ENCODE results near the gene LAMB4.

Gene LAMB4

DNA sequence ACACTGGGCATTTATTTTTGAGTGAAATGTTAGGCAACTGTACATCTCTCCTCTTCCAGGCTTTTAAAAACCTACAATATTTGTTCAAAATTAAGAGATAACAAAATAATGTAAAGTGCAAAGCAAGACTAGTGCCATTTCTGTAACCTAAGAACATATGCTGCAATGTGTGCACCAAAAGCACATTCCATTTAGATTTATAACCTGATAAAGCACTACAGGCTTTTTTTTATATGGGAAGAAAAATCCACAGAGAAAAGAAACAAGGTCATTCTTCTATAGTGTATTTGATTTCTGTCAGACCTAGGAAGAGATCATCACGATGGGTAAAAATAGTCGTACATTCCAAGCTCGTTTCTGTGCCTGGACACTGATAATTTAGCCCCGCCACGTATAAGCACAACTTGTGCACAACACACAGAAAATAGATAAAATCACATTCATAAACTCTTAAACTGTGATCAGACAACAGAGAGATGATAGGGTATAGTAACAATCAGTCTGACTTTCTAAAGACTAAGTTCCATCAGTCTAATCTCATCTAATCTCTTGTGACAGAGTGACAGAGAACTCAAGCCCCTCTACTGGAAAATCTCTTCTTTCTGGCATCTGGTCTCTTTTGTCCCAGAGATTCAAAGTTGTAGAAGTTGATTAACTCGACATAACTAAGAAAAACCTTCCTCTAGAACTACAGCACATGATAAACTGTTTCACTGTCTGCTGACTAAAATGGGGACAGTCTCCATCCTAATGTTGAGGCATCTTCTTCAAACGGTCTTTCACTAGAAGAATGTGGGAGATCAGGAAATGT, 133.9 kb downstream of the LAMB4 start:
- TF ChIP-seq ZNF274 (IDR thresholded peaks at IDR 0.05; ENCODE audit: low read depth, low read length) = no peak
- H3K4me3 ChIP-seq (ENCODE audit: low read length) = no peak overlapping the region

DNA sequence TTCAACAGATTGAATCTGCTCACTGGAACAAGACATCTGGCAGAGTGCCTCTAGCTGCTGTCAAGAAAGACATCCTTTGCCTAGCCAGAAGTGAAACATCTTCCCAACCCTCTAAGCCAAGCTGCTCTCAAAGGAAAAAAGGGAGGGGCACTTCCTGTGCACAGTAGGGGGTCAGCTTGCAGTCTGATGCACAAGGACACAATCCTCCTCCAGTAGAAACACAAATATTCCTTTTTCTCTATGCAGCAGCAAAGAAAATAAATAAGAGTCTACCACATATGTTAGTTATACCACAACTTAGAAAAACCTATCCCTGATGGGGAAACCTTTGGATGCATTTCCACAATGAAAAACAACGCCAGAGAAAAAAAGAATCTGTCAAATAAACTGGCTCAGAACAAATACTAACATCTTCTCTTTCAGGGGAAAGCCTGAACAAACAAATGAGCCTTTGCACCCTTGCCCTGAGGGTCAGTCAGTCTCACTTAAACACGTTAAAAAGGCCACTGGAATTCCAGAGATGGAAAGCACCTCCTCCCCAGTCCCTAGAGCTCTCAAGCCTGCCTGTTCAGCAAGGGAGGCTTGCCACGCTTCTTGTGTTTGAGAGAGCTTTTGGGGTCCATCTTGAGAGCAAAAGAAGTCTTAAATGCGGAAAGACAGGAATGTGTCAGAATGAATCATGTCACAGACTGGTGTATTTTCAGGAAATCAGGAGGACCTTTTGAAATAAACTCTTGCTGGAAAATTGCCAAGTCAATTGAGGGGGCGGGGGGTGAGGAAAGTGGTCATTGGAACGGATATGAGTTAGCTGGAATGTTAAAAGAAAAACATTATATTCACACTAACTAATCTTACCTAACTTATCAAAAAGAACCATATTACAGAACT, 134.7 kb downstream of the LAMB4 start:
- TF ChIP-seq ZNF274 (IDR thresholded peaks at IDR 0.05; ENCODE audit: low read depth, low read length) = no peak
- H3K4me3 ChIP-seq (ENCODE audit: low read length) = no peak overlapping the region

- no peak for TF ChIP-seq ZNF274 (IDR thresholded peaks at IDR 0.05; ENCODE audit: low read depth, low read length)
Measured at GRCh38 chr7:107994421-107995030, 135.6 kb downstream of the LAMB4 start.

DNA sequence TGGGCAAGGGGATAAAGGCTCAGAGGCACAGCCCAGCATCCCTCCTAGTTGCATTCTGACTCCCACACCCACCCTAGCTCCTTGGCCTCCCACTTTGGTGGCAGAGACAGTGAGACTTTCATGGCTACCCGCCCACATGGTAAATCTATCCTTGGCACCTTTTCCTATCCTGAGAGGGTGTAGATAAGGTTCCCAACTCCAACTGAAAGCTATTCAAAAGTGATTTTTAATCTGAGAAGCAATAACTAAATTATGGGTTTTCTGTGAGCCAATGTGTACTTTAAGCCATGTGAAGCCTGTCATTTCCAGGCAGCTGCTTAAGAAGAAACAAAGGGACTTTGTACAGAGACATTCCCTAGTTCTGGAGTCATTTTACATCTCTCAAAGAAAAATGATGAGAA, 136.3 kb downstream of the LAMB4 start:
- no peak for TF ChIP-seq ZNF274 (IDR thresholded peaks at IDR 0.05; ENCODE audit: low read depth, low read length)
- H3K4me3 ChIP-seq (ENCODE audit: low read length) = no peak overlapping the region

More at GRCh38 chr7:107994421-107995030, 135.6 kb downstream of the LAMB4 start:
- H3K4me3 ChIP-seq (ENCODE audit: low read length) = no peak overlapping the region

DNA sequence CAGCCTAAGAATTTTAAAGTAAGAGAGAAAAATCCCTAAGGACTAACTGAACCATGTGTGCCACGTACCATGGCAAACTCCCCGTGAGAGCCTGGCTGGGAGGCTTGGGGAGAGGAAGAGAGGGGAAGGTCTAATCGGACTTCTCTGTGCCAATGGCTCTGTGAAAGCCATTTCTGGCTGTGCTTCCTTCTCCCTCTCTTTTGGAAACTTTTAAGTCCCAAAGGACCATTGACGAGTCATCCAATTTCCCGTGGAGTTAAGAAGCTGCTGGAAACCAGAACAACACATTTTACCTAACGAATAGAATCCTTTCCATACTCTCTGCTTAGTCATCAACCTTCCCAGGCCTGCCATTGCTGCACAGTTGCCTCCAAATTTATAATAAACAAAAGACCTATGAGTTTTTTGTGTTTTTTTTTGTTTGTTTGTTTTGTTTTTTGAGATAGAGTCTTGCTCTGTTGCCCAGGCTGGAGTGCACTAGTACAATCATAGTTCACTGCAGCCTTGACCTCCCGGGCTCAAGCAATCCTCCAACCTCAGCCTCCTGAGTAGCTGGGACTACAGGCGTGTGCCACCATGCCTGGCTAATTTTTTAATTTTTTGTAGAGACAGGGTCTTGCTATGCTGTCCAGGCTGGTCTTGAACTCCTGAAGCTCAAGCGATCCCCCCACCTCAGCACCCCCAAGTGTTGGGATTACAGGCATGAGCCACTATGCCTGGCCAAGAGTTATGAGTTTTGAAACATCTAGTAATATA, 140.4 kb downstream of the LAMB4 start:
- no peak overlapping the region for H3K4me3 ChIP-seq (ENCODE audit: low read length)
- TF ChIP-seq ZNF274 (IDR thresholded peaks at IDR 0.05; ENCODE audit: low read depth, low read length) = no peak

DNA sequence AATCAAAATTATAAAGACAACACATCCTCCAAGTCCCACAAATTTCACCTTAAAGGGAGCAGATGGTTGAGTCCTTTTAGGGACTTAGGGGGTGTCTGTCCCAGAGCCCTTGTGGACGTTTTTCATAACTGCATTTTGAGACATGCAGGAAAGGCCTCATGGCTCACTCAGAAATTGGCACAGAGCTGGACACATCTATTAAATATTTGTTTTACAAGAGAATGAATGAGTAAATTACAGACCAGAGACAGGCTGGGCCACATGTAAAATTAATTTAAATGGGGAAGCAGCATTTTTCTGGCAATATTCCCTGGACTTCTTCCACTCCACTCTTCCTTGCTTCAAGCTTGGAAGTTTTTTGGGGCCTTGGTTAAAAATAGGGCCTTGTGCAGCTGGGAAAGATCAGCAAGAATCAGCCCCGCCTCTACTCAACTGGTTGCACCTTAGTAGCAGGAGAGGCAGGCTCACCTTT, 147.2 kb downstream of the LAMB4 start:
- no peak for TF ChIP-seq ZNF274 (IDR thresholded peaks at IDR 0.05; ENCODE audit: low read depth, low read length)

DNA sequence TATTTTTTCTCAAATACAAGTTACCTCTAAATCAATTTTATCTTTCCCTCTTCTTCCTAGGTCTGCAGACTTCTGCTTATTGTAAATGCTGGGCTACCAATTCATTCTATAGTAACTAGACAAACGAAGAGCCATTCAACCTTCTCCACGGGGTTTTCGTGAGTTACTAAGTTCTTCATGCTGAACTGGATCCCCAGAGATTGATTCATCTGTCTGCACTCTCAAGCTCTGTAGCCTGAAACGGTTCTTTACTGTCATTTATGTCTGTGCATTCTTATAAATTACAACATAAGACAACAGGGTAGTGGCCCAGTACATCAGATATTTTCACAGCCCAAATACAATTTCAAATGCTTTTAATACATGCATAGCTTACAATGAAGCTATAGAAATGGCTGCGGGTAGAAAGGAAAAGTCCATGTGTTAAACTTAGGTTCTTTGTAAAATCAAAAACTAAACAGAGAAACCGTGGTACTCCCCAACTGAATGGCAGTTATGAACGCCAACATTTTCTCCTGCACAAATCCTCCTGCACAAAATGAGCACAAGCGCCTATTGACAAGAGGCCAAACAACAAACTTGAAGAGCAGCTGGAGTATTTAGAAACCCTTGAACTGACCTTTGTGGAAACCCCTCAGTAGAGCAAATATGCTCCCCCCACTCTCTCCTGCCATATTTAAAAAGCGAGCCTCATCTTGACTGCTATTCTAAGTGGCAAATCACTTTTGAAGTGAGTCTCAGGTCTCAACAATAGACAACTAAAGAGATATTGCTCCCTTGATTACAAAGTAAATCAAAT, 147.9 kb downstream of the LAMB4 start:
- H3K4me3 ChIP-seq (ENCODE audit: low read length) = no peak overlapping the region
- TF ChIP-seq ZNF274 (IDR thresholded peaks at IDR 0.05; ENCODE audit: low read depth, low read length) = no peak

More for the DNA sequence above, 147.2 kb downstream of the LAMB4 start:
- H3K4me3 ChIP-seq (ENCODE audit: low read length) = no peak overlapping the region

DNA sequence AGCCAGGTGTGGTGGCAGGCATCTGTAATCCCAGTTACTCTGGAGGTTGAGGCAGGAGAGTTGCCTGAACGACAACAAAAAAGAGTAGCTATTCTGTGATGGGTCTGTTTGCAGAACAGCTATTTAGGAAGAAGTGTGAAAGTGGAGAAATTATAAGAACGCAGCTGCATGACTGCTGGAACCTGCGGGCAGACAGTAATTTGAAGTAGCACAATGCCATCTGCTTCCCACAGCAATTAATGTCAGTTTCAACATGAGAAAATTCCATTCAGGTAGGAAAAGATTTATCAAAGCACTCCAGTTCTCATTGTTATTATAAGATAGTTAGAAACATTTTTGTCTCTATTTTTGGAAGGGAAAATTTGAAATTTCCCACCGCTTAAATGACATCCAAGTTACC, 148.7 kb downstream of the LAMB4 start:
- H3K4me3 ChIP-seq (ENCODE audit: low read length) = no peak overlapping the region
- TF ChIP-seq ZNF274 (IDR thresholded peaks at IDR 0.05; ENCODE audit: low read depth, low read length) = no peak

DNA sequence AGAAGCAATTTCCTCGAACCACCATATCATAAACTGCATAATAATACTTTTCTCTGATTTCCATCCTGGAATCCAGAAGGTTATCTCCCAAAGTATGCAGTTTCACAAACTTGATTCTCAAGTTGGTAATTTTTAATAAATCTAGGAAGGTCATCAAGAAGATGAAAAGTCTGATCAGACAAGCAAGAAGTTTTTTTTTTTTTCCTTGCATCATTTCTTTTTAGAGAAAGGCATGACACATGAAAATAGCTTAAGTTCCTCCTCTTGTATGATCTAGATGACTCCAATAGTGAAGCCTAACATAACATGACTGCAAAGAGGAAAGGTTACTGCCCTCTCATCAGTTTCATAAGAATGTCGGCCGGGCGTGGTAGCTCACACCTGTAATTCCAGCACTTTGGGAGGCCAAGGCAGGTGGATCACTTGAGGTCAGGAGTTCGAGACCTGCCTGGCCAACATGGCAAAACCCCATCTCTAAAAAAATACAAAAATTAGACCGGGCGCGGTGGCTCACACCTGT, 149.4 kb downstream of the LAMB4 start:
- TF ChIP-seq ZNF274 (IDR thresholded peaks at IDR 0.05; ENCODE audit: low read depth, low read length) = no peak

GRCh38 chr7:107980171-107980570, 150.0 kb downstream of the LAMB4 start:
- H3K4me3 ChIP-seq (ENCODE audit: low read length) = no peak overlapping the region
- TF ChIP-seq ZNF274 (IDR thresholded peaks at IDR 0.05; ENCODE audit: low read depth, low read length) = no peak

More for the DNA sequence above, 149.4 kb downstream of the LAMB4 start:
- no peak overlapping the region for H3K4me3 ChIP-seq (ENCODE audit: low read length)

DNA sequence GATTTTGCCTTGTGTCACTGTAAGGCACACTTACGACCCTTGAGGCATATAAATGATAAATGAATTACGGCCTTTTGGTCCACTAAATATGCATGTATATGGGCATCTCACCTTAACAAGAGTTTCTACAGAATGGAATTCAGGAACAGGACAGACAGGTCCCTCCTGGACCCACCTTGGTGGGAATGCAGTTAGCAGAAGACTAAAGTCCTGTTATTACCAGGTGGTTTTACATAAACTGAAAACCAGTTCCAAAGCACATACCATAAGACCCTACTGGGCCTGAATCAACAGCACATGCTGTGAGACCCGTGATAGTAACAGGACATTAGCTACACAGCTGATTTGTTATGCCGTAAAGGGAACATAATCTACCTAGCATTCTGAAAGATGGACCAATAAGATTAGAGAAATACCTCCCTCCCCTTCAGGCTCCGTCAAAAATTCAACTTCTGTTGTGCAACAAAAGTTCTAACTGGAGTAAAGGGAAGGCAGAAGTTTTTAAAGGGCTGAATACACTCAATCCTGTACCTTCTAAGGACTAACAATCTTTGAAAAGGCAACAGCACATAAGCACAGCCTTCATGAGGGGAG, 151.2 kb downstream of the LAMB4 start:
- TF ChIP-seq ZNF274 (IDR thresholded peaks at IDR 0.05; ENCODE audit: low read depth, low read length) = no peak
- H3K4me3 ChIP-seq (ENCODE audit: low read length) = no peak overlapping the region

DNA sequence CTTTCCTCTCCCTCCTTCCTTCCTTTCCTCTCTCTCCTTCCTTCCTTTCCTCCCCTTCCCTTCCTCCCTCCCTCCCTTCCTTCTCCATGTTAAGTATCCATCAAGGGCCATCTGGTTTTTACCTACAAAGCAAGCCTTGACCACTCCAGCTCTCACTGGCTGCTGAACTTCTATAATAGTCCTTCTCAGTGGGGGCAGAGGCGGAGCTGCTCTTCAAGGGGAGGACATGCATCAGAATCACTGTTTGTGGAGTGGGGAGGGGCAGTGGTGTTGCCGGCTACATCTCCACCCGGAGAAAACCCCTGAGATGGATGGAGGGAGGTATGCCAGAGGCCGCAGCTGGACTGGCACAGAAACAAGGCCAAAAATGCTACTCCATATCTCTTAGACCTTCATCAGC, 153.1 kb downstream of the LAMB4 start:
- no peak overlapping the region for H3K4me3 ChIP-seq (ENCODE audit: low read length)
- TF ChIP-seq ZNF274 (IDR thresholded peaks at IDR 0.05; ENCODE audit: low read depth, low read length) = no peak

All from GM08714 (cell line).